H9 (cell line): ENCODE measurements around the gene RILPL2. TPM values are rescaled to one million over a fixed set of nuclear protein-coding genes. Genes with fewer than 3 reads are reported as not detected.

ENCODE experiments used
- DNase-seq: peaks from one replicate; pipeline ENCODE4 v3.0.0-alpha.2; 2017
- H2AFZ ChIP-seq: one replicate; pipeline ENCODE4 v1.6.1; 2013; ENCODE audit warnings: mild to moderate bottlenecking, low read length, control low read depth, moderate library complexity
- H2AK5ac ChIP-seq: 2 replicates; pipeline ENCODE4 v1.6.1; 2013; ENCODE audit warnings: low read length, control low read depth, mixed read lengths; ENCODE audit not compliant: insufficient read length
- H2BK120ac ChIP-seq: one replicate; pipeline ENCODE4 v1.6.1; 2013; ENCODE audit warnings: low read depth, mild to moderate bottlenecking, low read length, control low read depth, inconsistent platforms; ENCODE audit not compliant: poor library complexity, severe bottlenecking
- H2BK12ac ChIP-seq: 2 replicates; pipeline ENCODE4 v1.6.1; 2013; ENCODE audit warnings: low read length, control low read depth, mixed read lengths, low read depth; ENCODE audit not compliant: insufficient read length
- H2BK15ac ChIP-seq: 2 replicates; pipeline ENCODE4 v1.6.1; 2013; ENCODE audit warnings: low read depth, low read length, control low read depth
- H2BK20ac ChIP-seq: one replicate; pipeline ENCODE4 v1.6.1; 2013; ENCODE audit warnings: low read depth, mild to moderate bottlenecking, low read length, control low read depth, inconsistent platforms; ENCODE audit not compliant: poor library complexity, severe bottlenecking
- H2BK5ac ChIP-seq: 2 replicates; pipeline ENCODE4 v1.6.1; 2013; ENCODE audit warnings: low read length, control low read depth, mixed read lengths; ENCODE audit not compliant: insufficient read length
- H3K14ac ChIP-seq: 2 replicates; pipeline ENCODE4 v1.6.1; 2013; ENCODE audit warnings: low read length, control low read depth; ENCODE audit not compliant: insufficient read depth
- H3K18ac ChIP-seq: 2 replicates; pipeline ENCODE4 v1.6.1; 2013; ENCODE audit warnings: low read depth, mild to moderate bottlenecking, mixed read lengths, low read length, control low read depth; ENCODE audit not compliant: insufficient read length
- H3K23ac ChIP-seq: 2 replicates; pipeline ENCODE4 v1.6.1; 2013; ENCODE audit warnings: low read length, control low read depth, mixed read lengths, low read depth; ENCODE audit not compliant: insufficient read length
- H3K23me2 ChIP-seq: 2 replicates; pipeline ENCODE4 v1.6.1; 2013; ENCODE audit warnings: low read depth, mild to moderate bottlenecking, mixed read lengths, low read length, control low read depth; ENCODE audit not compliant: insufficient read length, poor library complexity, severe bottlenecking
- H3K27ac ChIP-seq: 2 replicates; pipeline ENCODE4 v1.5.1; 2013; ENCODE audit warnings: low read length, control low read depth, mixed read lengths, low read depth; ENCODE audit not compliant: insufficient read length
- H3K27me3 ChIP-seq: 2 replicates; pipeline ENCODE4 v1.6.1; 2013; ENCODE audit warnings: low read length, control low read depth, inconsistent platforms; ENCODE audit not compliant: insufficient read depth
- H3K4ac ChIP-seq: 2 replicates; pipeline ENCODE4 v1.6.1; 2013; ENCODE audit warnings: low read depth, mild to moderate bottlenecking, control low read depth, inconsistent platforms, low read length, moderate library complexity
- H3K4me1 ChIP-seq: 2 replicates; pipeline ENCODE4 v1.6.1; 2013; ENCODE audit warnings: low read length, control low read depth, inconsistent platforms; ENCODE audit not compliant: insufficient read depth
- H3K4me2 ChIP-seq: 2 replicates; pipeline ENCODE4 v1.6.1; 2013; ENCODE audit warnings: low read length, control low read depth, mixed read lengths; ENCODE audit not compliant: insufficient read length, insufficient read depth
- H3K56ac ChIP-seq: 2 replicates; pipeline ENCODE4 v1.6.1; 2013; ENCODE audit warnings: low read depth, mild to moderate bottlenecking, mixed read lengths, low read length, control low read depth; ENCODE audit not compliant: insufficient read length
- H3K79me1 ChIP-seq: 2 replicates; pipeline ENCODE4 v1.6.1; 2013; ENCODE audit warnings: low read depth, mild to moderate bottlenecking, moderate library complexity, low read length, control low read depth, inconsistent platforms; ENCODE audit not compliant: insufficient read depth, poor library complexity, severe bottlenecking
- H3K79me2 ChIP-seq: 2 replicates; pipeline ENCODE4 v1.6.1; 2013; ENCODE audit warnings: low read length, control low read depth, inconsistent platforms; ENCODE audit not compliant: insufficient read depth
- H3K9ac ChIP-seq: 2 replicates; pipeline ENCODE4 v1.6.1; 2013; ENCODE audit warnings: low read length, control low read depth, mixed read lengths; ENCODE audit not compliant: insufficient read length; ENCODE audit errors: extremely low read depth
- H3K9me3 ChIP-seq: one replicate; pipeline ENCODE4 v1.6.1; 2013; ENCODE audit warnings: low read depth, low read length, inconsistent platforms; ENCODE audit not compliant: control insufficient read depth
- H3T11ph ChIP-seq: one replicate; pipeline ENCODE4 v1.6.1; 2013; ENCODE audit warnings: mild to moderate bottlenecking, low read length, control low read depth, inconsistent platforms
- H4K20me1 ChIP-seq: one replicate; pipeline ENCODE4 v1.6.1; 2013; ENCODE audit not compliant: control insufficient read depth, insufficient read length, insufficient read depth
- H4K5ac ChIP-seq: 2 replicates; pipeline ENCODE4 v1.6.1; 2013; ENCODE audit warnings: low read depth, mild to moderate bottlenecking, mixed read lengths, low read length, control low read depth; ENCODE audit not compliant: insufficient read length
- H4K8ac ChIP-seq: replicated peaks from 2 replicates; pipeline ENCODE4 v1.6.1; 2013; ENCODE audit warnings: low read length, control low read depth, mixed read lengths, low read depth; ENCODE audit not compliant: insufficient read length
- H4K91ac ChIP-seq: 2 replicates; pipeline ENCODE4 v1.6.1; 2013; ENCODE audit warnings: low read depth, mild to moderate bottlenecking, moderate library complexity, mixed read lengths, low read length, control low read depth; ENCODE audit not compliant: insufficient read length
- H3K27ac Mint-ChIP-seq, 3 experiments: 2 replicates in 2 of 3; 3 replicates in 1 of 3; pipeline ENCODE4 v1.8.0; 2020 to 2021; ENCODE audit warnings: mixed read lengths in 3 of 3, mild to moderate bottlenecking in 1 of 3, moderate library complexity in 1 of 3
- H3K27me3 Mint-ChIP-seq: 2 replicates; pipeline ENCODE4 v1.8.0; 2021; ENCODE audit warnings: low read depth, mild to moderate bottlenecking, moderate library complexity, mixed read lengths
- H3K36me3 Mint-ChIP-seq, 3 experiments: 2 replicates in 2 of 3; 3 replicates in 1 of 3; pipeline ENCODE4 v1.8.0; 2020 to 2021; ENCODE audit warnings: low read depth in 3 of 3, mixed read lengths in 3 of 3; ENCODE audit not compliant: insufficient read depth in 1 of 3
- H3K4me1 Mint-ChIP-seq, 2 experiments: 2 replicates each; pipeline ENCODE4 v1.8.0; 2020; ENCODE audit warnings: mixed read lengths in 2 of 2
- H3K4me3 Mint-ChIP-seq, 2 experiments: 2 replicates in 1 of 2; 3 replicates in 1 of 2; pipeline ENCODE4 v1.8.0; 2020 to 2021; ENCODE audit warnings: mild to moderate bottlenecking in 2 of 2, mixed read lengths in 2 of 2, moderate library complexity in 1 of 2
- H3K9me3 Mint-ChIP-seq, 2 experiments: 2 replicates in 1 of 2; 3 replicates in 1 of 2; pipeline ENCODE4 v1.8.0; 2020; ENCODE audit warnings: mild to moderate bottlenecking in 2 of 2, mixed read lengths in 2 of 2, moderate library complexity in 1 of 2
- WGBS: extraction: QIAGEN DNeasy Blood & Tissue Kit; methylation state at CpG from one replicate; pipeline ENCODE4 v1.1.7; 2013; ENCODE audit warnings: missing lambda C conversion rate, low lambda C conversion rate, mixed read lengths; ENCODE audit not compliant: insufficient read length; ENCODE audit errors: extremely low coverage; 5-methylcytosine and 5-hydroxymethylcytosine counted together
- total RNA-seq: library from RNA; stranded (reverse); gene quantifications from 2 replicates; pipeline ENCODE4 v1.2.1, GENCODE V29; 2021
- TF ChIP-seq, protein P1 (sequence below): fragments of 200-600 bp; sonication (generic); conservative IDR thresholded peaks from 3 replicates; pipeline ENCODE4 v1.8.0; 2021; ENCODE audit warnings: antibody characterized with exemption, mild to moderate bottlenecking

The RILPL2 gene
- total RNA-seq, 1 experiment from 2014 or later = 1.4 TPM

DNA sequence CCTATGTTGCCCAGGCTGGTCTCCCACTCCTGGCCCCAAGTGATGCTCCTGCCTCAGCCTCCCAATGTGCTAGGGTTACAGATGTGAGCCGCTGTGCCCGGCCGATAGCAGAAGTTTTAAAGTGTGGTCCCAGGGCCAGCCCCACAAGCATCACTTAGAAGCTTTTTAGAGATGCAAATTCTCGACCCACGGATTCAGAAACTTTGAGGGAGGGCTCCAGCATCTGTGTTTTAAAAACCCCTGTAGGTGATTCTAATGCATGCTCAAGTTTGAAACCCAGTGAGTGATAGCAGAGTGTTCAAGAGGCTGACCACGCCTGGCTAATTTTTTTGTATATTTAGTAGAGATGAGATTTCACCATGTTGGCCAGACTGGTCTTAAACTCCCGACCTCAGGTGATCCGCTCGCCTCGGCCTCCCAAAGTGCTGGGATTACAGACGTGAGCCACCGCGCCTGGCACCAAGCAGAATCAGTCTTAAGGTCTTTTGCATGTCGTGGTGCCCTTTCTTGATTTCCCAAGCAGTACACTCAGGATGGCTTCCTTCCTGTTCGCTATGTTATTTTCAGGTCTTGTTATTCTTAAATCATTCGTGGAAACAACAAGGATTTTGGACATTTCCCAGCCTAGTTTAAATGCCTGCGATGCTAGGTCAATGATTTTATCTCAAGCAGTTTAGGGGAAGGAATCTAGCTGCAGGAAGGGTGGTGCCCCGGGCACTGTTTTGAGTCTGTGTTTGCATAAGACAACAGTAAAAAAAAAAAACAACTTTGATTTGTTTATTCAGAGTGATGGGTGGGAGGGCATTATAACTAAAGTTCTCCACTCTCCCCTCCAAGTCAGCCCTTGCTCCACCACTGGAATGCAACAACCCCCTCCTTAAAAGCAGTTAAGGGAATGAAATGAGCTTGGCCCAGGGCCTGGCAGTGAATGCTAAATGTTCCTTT, 9.2 kb upstream of the RILPL2 start:
- Histone ChIP-seq H2AFZ (no peak overlapping the region), H3K23me2 (no peaks in the 10 kb centered on the region), H3K4ac (no peak overlapping the region), H3K27ac (no peak overlapping the region), H2BK120ac (no peak overlapping the region), H3K4me1 (no peaks in the 10 kb centered on the region), H4K8ac (no peak overlapping the region), H3K79me1 (no peaks in the 10 kb centered on the region), H2AK5ac (no peak overlapping the region), H4K91ac (no peak overlapping the region), H3K56ac (no peak overlapping the region), H2BK12ac (no peak overlapping the region), H2BK15ac (no peak overlapping the region), H3K14ac (no peak overlapping the region), H3K18ac (no peak overlapping the region), H4K5ac (no peak overlapping the region), H3K27me3 (no peaks in the 10 kb centered on the region), H3K9ac (no peak overlapping the region), H4K20me1 (no peaks in the 10 kb centered on the region), H3K4me2 (no peak overlapping the region), H3K79me2 (no peaks in the 10 kb centered on the region), H2BK5ac (no peak overlapping the region), H2BK20ac (no peak overlapping the region), H3K9me3 (no peaks in the 10 kb centered on the region), H3T11ph (no peak overlapping the region), H3K23ac (no peak overlapping the region)
- no CpG with 5 or more reads among the region's 18 CpGs for WGBS
- Mint-ChIP-seq H3K4me1 (peaks cover 6 to 10% of the 10 kb centered on the region in 2 experiments), H3K27me3 (peaks cover 23% of the 10 kb centered on the region), H3K27ac (peak overlapping the region in 1 of 3 experiments; percentile 44; a peak in 2 of 7 replicates), H3K36me3 (no peaks in the 10 kb centered on the region), H3K4me3 (no peak overlapping the region), H3K9me3 (no peaks in the 10 kb centered on the region; a peak in 1 of 5 replicates)
- TF ChIP-seq, protein P1, sequence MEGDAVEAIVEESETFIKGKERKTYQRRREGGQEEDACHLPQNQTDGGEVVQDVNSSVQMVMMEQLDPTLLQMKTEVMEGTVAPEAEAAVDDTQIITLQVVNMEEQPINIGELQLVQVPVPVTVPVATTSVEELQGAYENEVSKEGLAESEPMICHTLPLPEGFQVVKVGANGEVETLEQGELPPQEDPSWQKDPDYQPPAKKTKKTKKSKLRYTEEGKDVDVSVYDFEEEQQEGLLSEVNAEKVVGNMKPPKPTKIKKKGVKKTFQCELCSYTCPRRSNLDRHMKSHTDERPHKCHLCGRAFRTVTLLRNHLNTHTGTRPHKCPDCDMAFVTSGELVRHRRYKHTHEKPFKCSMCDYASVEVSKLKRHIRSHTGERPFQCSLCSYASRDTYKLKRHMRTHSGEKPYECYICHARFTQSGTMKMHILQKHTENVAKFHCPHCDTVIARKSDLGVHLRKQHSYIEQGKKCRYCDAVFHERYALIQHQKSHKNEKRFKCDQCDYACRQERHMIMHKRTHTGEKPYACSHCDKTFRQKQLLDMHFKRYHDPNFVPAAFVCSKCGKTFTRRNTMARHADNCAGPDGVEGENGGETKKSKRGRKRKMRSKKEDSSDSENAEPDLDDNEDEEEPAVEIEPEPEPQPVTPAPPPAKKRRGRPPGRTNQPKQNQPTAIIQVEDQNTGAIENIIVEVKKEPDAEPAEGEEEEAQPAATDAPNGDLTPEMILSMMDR = no peak
- no peak for DNase-seq
